SW480 (cell line): Measurements from ENCODE around the gene IL31.

Experiments used
- DNase-seq: peaks from one replicate; pipeline ENCODE4 v3.0.0-alpha.2; 2016; ENCODE audit warnings: low spot score

The IL31 gene

DNA sequence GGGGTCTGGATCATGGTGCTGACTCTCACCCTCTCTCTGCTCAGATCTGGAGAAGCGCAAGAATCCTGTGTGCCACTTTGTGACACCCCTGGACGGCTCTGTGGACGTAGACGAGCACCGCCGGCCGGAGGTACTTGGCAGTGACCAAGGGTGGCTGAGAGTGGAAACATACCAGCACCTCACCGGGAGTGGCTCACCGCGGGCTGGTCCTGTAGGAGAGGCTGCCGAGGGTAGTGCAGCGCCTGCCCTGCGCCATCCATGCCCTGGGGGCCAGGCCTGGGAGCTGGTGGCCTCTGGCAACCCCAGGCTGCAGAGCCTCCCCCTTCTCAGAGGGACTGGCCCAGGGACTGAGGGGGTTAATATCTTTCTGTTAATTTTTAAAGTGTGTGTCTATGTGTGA is 46.2 kb downstream of the IL31 start:
- DNase-seq, result no peak

DNA sequence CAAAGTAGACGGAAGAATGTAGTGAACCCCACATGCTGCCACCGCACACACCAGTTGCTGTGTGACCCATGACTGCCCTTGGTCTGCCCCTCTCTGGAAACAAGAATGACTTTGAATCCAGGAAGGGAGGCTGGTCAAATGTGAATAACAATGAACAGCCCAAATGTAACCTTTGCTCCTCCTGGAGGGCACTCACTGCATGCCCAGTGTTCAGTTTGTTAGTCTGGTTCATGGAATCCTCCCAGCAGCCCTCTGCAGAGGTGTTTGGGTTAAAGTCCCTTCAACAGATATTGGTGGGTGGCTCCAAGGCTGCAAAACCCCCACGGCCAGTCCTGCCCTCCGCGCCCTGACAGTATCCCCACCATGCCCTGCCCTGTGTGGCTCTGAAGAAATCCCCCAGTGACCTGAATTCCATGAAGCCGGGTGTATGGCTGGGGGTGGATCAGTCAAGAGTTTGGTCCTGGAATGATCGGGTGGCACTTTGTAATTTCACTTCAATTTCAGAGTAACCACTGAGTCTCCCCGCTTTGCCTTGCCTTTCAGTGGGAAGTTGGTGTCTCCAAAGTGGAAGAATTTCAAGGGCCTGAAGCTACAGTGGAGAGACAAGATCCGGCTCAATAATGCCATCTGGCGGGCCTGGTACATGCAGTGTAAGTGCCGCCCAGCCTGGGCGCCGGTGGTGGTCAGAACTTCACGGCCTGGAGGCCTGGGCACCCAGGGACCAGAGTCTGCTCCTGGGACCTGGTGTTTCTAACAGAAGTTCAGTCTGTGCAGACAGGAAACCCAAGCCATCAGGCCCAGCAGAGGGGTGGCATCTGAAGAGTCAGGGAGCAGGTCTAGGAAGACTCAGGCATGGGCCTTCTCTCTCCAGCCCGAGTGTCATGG is 47.1 kb downstream of the IL31 start:
- DNase-seq, result no peak

DNA sequence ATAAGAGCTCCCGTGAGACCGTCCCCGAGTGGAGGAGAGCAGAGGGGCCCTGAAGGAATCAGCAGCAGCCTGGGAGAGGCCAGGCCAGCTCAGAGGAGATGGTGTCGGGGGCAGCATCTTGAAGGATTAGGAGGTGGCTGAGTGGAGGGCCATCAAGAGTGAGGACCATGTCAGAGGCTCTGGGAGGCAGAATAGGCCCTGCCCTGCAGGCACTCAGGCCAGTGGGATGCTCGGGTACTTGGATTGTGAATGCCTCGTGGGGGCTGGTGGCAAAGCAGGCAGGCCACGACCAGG is 47.7 kb downstream of the IL31 start:
- no peak for DNase-seq

DNA sequence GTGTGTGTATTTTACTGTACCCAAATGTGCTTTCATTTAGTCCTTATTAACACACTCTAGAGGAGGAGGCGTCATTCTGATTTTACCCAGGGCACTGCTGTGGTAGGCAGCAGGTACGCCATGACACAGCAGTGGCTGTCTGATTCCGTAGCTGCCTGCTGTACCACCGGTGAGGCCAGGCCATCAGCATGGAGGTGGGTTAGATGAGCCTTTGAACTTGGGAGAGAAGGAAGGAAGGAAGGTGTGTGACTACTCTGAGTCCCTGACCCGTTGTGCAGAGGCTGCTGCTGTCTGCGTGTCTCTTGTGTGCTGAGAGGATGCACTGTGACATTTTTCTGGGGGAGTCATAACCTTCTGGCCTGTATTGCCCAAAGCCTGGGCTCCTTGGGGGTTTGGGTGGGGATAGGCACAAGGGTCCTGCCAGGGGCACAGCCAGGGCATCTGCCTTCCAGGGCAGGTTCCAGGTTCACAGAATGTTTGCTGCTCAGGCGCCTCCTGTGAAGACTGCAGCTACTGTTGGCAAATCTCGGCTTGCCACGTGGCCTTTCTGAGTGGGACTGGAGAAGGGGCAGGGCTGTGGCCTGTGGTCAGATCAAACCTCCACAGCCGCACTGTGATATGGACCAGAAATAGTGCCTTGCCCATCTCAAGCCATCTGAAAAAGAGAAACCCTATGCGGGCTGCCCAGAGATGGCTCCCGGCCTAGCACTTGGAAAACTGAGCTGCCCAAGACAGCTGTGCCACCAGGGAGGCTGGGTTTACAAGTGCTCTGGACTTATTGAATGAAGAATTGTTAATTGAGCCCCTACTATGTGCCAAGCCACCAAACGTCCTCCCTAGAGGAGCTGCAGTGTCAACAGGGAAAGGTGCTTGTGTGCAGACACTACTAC is 48.3 kb downstream of the IL31 start:
- DNase-seq, result peak; percentile 17

DNA sequence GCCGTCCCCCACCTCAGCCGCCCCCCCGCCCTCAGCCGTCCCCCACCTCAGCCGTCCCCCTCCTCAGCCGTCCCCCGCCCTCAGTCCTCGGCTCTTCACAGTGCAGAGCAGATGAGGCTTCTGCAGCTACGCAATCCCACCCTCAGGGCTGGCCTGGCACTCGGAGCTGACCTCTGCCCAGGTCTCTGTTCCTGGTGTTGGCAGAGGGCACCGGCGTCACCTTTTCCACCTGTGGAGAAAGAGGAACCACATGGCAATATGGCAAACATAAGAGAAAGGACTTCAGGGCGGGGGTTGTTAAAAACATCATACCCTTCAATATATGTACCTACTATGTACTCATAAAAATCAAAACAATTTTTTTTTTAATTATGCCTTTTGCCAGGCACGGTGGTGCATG is 49.7 kb downstream of the IL31 start:
- DNase-seq, result no peak

DNA sequence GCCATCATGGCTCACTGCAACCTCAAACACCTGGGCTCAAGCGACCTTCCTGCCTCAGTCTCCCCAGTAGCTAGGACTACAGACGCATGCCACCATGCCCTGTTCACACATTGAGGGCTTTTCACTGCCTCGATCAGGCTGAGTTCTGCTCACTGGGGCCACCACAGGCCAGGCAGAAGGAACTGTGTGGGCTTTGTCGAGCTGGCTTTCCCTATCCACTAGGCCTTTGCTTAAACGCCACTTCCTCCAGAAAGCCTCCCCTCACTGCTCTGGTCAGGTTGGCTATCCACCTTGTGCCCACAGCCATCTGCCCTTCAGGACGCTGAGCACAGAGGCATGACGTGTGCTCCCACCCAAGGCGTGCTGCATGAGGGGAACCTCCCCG is 50.3 kb downstream of the IL31 start:
- DNase-seq, result no peak

DNA sequence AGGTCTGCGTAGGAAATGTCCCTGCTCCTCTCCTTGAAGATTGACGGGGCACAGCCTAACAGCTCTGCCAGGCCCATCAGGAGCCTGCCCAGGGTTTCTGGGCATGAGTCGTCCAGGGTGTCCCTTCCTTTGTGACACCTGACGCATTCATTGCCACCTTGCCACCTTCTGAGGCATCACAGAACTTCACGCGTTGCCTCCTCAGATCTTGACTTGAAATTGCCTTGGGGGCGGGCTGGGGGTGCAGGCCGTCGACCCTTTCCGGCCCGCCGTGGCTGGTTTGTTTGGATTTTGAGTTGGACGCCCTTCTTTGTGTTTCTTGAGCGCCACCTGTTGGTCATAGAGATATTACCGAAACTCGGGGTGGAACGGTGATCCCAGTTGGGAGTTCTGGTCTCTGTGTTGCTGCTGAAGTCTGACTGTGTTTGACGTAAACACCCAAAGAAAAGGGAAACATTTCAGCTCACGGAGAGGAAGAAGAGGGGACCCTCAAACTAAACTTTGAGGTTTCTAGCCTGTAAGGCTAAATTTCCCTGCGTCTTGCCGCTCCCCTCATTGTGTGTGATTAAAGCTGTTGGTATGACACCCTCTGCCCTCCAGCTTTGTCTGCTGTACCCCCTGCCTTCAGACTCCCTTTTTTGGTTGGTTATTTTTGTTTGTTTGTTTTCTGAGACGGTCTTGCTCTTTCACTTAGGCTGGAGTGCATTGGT is 50.8 kb downstream of the IL31 start:
- peak; percentile 35 for DNase-seq
